Stimulated activated CD4-positive, alpha-beta T cell treated with anti-CD3 and anti-CD28 coated beads, Interleukin-4, amount 100 ng/mL, for 24 hours (primary cell): ENCODE data around the gene BEND6.

Source experiments
- DNase-seq: peaks from one replicate; pipeline ENCODE4 v3.0.0-alpha.2; 2020

BEND6 gene, protein sequence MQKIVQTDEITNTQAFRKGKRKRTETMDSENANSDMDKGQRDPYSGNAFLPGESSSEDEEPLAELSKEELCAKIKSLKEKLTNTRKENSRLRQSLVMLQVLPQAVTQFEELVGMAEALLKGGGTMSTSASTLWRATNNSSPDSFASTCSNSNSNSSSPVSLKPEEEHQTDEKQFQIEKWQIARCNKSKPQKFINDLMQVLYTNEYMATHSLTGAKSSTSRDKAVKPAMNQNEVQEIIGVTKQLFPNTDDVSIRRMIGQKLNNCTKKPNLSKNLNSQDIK

DNA sequence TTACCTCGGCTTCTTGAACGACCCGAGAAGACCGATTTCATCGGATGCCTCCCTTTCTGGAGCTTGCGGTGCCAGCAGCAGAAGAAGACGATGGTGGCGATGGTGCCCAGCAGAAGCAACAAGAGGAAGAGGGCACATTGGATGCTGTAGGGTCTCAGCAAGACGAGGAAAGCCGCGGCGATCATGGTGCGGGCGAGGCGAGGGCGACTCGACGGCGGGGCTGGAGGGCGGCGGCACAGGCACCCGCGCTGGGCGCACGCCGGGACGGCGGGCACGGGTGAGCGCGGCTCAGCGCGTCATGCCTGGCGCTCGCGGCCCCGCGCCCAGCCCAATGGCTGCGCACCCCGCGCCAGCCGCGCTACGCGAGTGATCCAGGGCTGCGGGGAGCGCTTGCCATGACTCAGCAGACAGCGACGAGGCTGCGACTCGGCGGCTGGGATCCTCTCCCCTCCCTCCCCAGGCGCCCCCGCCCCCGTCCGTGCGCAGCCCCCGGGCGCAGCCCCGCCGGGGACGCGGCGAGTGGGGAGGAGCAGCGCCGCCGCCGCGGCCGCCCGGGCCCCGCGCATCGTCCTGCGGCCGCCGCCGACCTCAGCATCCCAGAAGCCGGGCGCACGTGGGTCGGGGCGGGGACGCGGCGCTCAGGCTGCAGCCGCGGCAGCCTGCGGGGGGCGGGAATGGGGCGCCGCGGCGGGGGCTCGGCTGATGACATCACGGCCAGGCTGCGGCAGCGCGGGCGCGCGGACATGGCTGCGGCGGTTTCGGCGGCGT, at the start of gene BEND6:
BEND6 (plus strand) TSS at position 705 of the 768 bp plus-strand sequence. CDS start 26,704 bp downstream, outside the sequence.
- peak; percentile 21 for DNase-seq

DNA sequence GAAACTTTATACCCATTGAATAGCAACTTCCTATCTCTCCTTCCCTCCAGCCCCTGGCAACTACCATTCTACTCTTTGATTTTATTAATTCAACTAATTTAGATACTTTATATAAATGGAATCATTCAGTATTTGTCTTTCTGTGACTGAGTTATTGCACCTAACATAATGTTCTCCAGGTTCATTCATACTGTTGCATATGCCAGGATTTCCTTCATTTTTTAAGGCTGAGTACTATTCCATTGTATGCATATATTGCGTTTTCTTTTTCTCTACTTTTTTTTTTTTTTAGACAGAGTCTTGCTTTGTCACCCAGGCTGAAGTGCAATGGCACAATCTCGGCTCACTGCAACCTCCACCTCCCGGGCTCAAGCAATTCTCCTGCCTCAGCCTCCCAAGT, 49.5 kb upstream of the BEND6 start:
- DNase-seq: no peak

DNA sequence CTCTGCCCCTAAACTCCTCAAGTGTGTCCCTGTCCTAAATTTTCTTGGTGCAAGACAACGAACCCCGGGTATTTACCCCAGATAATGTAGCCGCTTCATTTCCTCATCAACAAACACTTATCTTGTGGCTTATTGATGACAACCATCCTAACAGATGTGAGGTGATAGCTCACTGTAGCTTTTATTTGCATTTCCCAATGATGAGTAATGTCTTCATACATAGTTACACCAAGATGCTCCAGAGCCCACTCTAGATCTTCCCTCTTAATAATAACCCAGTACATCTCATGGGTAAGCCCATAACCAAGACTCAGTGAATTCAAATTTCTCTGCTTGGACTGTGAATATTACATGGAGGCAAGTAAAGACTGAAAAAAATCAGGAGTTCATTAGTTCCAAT, 48.2 kb upstream of the BEND6 start:
- no peak for DNase-seq

DNA sequence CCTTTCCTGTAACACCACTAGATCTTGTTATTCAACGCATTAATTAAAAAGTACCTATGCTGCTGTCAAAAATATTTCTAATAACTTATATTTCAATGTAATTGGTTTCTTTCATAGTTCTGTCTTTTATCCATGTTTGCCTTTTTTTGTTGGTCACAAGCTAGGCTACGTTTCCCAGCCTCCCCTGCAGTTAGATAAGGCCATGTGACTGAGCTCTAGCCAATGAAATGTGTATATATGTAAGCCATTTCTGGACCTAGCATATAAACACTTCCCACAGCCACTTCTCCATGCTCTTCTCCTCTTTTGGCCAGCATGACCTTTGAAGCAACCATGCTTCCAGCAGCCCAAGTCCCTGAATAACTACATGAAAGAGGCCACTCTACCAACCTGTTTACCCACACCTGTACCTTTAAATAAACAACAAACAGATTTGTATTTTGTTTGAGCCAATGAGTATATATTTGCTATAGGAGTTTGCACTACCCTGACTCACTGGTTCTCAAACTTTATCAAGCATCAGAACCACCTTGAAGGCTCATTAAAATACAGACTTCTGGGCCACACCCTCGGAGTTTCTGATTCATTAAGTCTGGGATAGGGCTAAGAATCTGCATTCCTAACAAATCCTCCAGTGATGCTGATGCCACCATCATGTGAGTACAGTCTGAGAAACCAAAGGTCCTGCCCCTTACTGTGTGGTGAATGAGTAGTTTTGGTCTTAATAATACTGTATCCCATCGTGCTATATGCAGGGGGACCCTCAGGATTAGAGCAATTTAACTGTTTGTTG, 45.6 kb upstream of the BEND6 start:
- DNase-seq: no peak

DNA sequence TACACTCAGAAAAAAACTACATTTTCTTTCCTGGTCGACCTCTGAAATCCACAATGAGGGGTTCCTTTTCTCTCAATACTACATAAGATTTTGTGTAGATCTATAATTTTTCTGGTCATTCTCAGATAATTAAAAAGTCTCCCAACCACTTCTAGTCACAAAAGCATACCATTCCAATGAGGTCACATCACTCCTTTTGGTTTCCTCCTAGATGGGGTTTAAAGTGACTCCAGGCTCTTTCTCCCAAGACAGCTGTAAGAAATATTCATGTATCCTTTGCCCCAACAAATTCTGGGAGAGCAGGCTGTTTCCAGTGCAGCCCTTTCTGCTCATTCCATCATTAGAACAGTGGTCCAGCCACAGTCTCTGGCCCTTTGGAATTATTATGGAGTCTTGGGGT, 43.1 kb upstream of the BEND6 start:
- DNase-seq: no peak

DNA sequence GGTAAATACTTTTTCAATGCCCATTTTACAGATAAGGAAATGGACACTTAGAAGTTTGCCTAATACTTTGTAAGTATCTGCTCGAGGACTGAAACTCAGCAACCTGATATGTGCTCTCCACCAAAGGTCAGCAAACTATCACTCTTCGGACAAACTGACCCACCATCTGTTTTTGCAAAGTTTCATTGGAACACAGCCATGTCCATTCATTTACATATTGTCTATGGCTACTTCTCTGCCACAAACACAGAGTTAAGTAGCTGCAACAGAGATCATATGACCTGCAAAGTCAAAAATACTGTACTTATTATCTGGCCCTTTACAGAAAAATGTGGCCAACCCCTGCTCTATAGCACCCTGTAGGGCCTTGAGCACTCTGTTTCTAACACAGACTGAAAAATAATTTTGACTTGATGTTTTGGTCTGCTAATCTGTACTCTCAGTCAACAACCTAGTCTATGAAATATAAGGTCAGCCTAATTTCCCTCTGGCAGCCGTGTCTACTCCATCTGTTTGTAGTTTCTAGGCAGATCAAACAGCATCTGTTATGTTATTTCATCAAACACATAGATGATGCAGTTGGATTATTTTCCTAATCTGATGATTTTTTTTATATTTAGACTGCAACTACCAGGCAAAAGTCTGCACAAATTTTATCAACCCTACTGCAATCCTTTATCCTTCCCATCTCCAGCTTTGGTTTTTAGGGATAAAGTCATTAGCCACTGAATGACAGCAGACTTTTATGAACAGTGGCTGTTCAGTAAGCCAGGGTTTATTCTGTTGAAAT, 41.4 kb upstream of the BEND6 start:
- no peak for DNase-seq

DNA sequence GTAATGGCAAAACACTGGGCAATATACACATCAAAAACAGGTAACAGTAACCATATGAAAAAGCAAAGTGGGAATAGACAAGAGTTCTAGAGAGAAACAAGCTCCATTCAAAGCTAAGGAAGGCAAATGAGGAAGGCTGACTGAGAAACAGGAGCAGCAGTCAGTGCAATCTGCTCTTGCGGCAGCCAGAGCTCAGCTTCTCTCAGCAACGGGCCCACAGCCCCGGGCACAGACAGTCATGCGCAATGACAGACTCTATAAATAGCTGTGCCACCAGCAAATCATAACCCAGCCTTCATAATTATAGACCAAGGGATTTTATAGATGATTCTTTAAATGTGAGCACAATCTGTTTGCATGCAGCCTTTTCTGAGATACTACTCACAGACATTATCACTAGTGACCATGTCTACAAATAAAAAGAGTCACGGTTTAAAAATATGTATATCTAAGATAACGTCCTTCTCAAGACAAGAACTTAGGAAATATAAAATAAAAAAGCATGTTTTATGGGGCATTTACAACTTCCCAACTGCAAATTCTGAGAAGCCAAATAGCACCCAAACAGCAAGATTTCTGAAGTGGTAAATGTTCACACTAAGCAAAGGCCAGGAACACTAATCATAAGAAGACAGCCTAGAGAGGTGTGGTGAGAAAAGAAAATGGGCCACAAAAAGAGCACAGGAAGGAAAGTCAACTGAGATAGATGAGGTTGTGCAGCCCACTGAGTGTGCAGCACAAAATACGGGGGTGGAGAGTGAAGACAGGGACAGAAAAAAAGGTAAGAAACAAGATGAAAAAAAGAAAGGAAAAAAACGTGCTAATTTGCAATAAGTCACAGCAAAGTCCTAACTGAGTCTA, 39.9 kb upstream of the BEND6 start:
- DNase-seq: no peak

DNA sequence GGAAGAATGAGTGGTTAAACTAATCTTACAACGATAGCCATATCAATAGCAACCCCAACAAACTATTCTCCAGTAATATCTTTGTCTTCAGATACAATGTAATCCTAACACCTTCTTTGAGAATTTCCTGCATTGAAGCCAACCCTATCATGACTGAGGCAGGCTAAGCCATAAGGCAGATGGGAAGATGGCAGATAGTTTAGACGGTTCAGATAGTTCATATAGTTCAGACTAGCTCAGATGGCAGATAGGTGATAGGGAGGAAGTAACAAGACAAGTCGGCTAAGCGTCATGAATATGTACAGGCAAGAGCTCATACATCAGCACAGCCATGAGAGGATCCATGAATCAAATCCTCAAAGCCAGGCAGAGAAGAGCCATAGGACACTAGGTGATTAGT, 39.1 kb upstream of the BEND6 start:
- DNase-seq: no peak

DNA sequence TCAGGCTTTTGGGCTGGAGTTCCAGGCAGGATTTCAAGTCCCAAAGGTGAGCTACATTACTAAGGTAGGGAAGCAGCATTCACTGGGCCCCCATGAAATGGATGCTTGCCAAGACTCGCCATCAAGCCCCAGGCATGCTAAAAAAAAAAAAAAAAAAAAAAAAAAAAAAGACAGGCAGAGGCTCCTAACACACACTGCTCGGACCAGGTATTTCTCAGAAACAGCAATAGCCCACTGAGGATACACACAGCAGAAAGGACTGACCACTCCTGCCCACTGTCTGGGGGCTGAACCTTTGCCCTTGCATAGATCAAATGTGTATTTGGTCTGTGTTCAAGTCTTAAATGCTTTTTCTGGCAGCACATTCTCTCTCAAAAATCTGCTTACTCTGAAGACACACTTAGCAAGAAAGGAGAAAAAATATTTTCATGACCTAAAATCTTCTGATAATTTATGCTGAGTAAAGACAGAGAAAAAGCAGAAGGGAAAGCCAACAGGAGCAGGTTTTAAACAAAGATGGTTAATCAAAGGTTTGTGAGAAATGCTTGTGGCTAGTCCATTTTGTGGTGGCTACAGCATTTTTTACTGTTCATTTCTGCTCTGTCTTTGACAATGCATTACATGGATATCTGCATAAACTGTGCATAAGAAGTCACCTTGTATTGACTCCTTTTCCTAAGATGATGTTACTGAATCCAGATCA, 37.9 kb upstream of the BEND6 start:
- no peak for DNase-seq

DNA sequence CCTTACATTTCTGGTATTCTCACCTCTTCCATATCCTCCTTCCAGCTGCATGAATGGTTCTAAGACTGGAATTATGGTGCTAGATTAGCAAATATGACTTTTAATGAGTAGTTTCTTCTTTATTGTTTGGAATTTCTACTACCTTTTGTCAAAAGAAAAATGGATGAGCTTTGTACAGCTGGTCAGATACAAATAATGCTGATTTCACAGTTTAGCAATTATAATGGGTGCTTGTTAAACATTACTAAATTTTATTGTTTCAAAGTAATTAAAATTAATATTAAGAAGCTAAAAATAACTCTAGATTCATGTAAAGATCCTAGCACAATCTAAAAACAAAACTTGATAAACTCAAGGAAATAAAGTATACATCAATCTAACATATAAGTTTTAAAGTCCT, 32.3 kb upstream of the BEND6 start:
- DNase-seq: no peak

DNA sequence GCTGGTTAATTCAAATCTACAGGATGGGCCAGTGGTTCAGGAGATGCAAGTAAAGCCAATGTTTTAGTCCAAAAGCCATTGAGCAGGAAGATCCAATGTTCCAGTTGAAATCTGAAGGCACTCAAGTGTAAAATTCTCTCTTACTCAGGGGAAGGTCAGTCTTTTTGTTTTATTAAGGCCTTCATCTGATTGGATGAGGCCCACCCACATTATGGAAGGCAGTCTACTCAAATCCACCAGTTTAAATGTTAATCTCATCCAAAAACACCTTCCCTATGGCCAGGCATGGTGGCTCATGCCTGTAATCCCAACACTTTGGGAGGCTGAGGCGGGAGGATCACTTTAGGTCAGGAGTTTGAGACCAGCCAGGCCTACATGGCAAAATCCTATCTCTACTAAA, 31.3 kb upstream of the BEND6 start:
- DNase-seq: no peak

DNA sequence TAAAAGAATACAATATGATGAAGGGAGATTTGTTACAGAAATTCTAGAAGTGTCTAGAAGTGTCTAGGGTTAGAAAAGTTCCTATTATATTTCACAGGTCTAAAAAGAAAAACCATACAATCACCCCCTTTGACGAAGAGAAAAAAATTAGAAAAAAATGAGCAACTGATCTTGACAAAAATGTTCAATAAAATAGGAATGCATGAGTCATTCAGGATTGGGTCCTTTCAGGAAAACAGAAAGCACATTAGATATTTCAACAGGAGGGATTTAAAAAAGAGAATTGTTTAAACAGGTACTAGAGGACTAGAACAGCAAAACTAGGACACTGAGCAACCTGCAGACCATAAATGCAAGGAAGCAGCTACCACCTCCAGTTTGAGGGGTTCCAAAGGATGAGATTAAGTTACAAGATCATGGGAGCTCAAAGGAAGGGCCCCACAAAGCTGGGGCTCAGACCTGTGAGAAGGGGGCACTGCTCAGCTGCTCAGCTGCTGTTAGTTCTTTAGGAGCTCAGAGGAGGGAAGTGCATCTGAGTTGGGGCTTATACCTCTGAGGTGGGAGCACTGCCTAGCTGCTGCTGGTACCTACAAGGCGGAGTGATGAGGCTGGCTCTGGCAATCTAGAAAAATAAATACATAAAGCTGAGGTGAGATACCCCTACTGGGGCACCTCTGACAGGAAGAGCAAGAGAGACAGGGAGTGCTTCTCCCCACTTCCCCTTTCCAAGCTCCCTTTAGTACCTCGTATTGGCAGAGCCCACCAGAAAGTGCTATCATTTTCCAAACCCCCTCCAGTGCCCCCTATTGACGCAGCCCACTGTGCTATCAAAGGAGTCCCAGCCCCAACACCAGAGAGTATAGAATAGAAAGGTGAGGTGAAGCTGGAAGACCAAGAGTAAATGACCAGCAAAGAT, 27.1 kb upstream of the BEND6 start:
- DNase-seq: no peak

DNA sequence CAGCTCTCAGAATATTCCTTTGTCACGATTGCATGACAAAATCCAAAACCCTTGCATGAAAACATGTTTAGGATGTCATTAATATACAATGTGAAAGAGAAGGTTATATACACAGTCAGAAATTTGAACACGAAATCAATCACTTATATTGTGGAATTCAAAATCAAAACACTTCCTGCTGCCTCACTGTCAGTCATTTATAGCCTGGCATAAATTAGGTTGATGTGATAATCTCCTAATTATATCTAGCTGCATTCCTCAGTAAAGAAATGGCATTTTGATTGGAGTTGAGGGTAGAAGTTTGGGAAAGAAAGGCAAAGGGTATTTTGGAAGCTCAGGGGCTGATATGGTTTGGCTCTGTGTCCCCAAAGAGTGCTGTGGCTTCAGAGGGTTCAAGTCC, 24.1 kb upstream of the BEND6 start:
- DNase-seq: no peak

DNA sequence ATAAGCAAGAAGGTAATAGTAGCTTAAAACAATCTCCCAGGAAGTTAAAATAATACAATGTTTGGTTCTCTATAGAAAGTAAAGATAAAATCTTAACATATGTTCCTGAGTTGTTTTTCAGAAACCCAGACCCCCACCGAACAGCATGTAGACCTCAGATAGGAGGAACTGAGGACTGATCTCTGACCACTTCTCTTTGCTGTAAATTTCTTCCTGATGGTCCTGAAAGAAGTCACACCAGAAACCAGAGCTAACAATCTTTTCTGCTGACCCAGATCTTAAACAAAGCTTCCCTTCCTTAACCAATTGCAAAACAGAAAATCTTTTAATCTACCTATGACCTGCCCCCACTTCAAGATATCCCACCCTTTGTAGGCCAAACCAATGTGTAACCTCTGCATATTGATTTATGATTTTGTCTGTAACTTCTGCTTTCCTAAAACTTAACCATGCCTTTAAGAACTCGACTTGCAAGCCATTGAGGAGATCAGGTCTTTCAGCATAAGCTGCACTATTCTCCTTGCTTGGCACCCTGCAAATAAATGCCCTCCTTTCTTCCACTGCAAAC, 21.9 kb upstream of the BEND6 start:
- DNase-seq: no peak

DNA sequence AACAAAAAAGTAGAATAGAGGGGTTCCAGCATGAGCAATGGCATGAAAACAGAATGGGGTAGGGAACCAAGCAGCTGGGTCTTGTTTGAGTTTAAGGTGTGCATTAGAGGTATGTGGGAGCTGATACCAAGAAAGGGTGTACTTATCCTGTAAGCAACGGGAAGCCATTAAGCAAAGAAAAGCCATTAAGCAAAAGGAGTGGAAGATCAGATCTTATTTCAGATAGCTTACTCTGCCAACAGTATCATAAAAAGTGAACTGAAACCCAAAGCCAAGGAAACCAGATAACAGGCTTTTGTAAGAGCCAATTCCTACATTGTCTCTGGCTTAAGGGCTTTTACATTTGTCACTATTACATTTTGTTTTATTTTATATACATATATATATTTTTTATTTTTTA, 21.3 kb upstream of the BEND6 start:
- DNase-seq: no peak

DNA sequence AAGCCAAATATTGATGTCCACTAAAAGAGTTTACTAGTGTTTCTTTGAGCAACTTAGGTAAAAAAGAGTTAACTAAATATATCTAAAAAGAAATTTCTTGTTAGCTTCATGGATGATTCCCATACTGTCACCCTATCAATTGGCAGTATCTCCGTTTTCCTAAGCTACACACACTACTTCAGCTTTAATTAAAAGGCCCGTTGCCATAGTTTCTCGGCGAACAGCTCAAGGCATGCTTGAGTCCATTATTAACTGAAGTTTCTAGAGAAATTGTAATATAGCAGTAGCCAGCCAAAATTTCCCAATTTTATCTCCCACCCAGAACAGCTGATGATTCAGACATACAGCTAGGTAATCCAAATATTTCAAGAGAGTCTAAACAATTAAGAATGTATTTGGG, 20.0 kb upstream of the BEND6 start:
- no peak for DNase-seq

DNA sequence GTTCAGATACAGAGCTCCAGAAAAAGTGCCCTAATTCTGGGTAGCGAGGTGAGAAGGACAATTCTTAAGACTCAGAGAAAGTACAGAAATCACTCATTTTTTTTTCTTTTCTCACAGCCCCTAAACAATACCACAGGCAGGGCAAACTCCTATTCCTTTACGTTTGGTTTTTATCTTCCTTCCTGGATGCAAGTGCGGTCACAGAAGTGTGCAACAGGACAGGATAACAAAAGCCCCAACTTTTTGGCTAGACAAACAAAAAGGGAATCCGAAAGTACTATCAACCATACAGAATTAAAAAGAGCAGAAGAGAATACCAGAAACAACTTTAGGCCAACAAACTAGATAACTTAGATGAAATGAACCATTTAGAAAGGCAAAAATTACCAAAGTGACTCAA, 18.4 kb upstream of the BEND6 start:
- no peak for DNase-seq

DNA sequence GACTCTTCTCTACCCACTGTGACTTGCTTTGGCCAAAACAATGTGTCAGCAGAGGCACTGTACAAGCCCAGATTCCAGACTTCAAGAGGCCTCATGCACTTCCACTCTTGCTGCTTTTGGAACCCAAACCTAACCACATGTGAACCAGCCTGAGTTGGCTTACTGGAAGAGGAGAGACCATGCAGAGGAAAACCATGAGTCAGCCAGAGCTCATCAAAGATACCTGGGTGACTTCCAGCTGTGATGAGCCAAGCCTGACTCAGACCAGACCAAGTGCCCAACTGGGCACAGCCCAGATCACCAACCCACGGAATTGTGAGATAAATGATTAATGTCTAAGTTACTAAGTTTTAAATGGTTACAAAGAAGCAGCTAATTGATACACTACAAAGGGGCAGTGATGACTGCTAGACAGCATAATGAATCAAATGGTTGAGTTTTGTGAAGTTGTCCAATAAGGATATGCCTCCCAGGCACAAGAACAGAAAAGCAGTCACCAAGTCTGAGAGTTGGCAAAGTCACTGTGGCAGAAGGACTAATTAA, 16.2 kb upstream of the BEND6 start:
- peak; percentile 34 for DNase-seq

DNA sequence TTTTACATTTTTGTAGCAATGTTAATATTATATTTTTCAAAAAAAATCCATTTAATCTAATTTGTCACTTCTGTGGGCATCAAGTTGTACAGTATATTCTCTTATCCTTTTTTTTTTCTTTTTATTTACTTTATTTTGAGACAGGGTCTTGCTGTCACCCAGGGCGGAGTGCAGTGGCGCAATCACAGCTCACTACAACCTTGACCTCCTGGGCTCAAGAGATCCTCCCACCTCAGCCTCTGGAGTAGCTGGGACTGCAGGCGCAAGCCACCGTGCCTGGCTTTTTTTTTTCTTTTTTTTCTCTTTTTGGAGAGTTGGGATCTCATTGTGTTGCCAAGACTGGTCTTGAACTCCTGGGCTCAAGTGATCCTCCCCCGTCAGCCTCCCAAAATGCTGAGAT, 14.4 kb upstream of the BEND6 start:
- DNase-seq: no peak

DNA sequence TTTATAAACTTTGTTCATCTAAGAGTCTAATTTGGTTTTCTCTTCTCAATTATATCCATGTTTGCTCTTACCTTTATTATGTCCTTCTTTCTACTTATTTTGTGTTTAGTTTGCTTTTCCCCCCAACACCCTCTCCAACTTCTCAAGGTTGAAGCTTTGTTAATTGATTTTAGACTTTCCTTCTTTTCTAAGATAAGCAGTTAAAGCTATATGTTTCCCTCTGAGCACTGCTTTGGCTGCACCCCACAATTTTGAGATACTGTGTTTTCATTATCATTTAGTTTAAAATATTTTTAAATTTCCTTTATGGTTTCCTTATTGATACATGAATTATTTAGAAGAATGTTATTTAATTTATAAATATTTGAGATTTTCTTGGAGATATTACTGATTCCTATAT, 13.9 kb upstream of the BEND6 start:
- no peak for DNase-seq
